Endothelial cell of umbilical vein (primary cell): ENCODE data around the gene FBP2. TPM values are rescaled to one million over a fixed set of nuclear protein-coding genes. Genes with fewer than 3 reads are reported as not detected.
"Not testable (repeated sequence)": the region's sequence is repeated elsewhere in the genome, so short reads cannot be mapped to it uniquely, and the experiment has no call there.

Source experiments
- BruUV-seq: library from RNA; stranded (reverse); fragments of 400-500 nt; replicated peaks from 2 replicates; lab custom pipeline; 2021; lab: Mats Ljungman, UMichigan
- CTCF ChIA-PET: fragments of 300-600, 350-600 bp; sonication (Branson Sonifier 250); formaldehyde crosslinking; loops from one replicate; lab custom pipeline; 2021; ENCODE audit warnings: antibody characterized with exemption, inconsistent platforms; lab: Charles Lee
- POLR2A ChIA-PET: fragments of 300-600, 350-600 bp; sonication (Branson Sonifier 250); formaldehyde crosslinking; loops from one replicate; lab custom pipeline; 2021; ENCODE audit warnings: antibody characterized with exemption, inconsistent platforms; lab: Charles Lee
- DNase-seq: peaks from one replicate; pipeline ENCODE4 v3.0.0-alpha.2; 2011; ENCODE audit warnings: low read depth, low spot score
- FAIRE-seq: peaks from 2 replicates; lab custom pipeline; 2011; peaks lifted over from hg19 to GRCh38; lab: Jason Lieb, UNC
- H2AFZ ChIP-seq: 2 replicates; pipeline ENCODE4 v1.6.0; 2012; ENCODE audit warnings: low read depth, low read length, control low read depth, inconsistent platforms
- H3K27ac ChIP-seq: 2 replicates; pipeline ENCODE4 v1.5.1; 2011; ENCODE audit warnings: low read depth, mild to moderate bottlenecking, control low read depth, low read length, moderate library complexity; ENCODE audit not compliant: insufficient read depth
- H3K27me3 ChIP-seq, 2 experiments: 2 replicates each; pipeline versions ENCODE4 v1.6.0 to v1.6.1; 2011; ENCODE audit warnings: low read length in 2 of 2, mixed read lengths in 1 of 2; ENCODE audit not compliant: control insufficient read depth in 2 of 2, insufficient read depth in 2 of 2
- H3K36me3 ChIP-seq, 2 experiments: 2 replicates in 1 of 2; 3 replicates in 1 of 2; pipeline ENCODE4 v1.5.1; 2011; ENCODE audit warnings: low read length in 2 of 2, mild to moderate bottlenecking in 1 of 2, moderate library complexity in 1 of 2; ENCODE audit not compliant: control insufficient read depth in 2 of 2, insufficient read depth in 2 of 2; ENCODE audit errors: extremely low read depth in 1 of 2
- H3K4me1 ChIP-seq: 3 replicates; pipeline ENCODE4 v1.5.1; 2011; ENCODE audit warnings: mild to moderate bottlenecking, low read length; ENCODE audit not compliant: control insufficient read depth, insufficient read depth; ENCODE audit errors: extremely low read depth
- H3K4me2 ChIP-seq: 2 replicates; pipeline ENCODE4 v1.6.1; 2011; ENCODE audit warnings: low read length, control low read depth, mixed read lengths; ENCODE audit not compliant: insufficient read depth
- H3K4me3 ChIP-seq, 3 experiments: fragments of 200-600 bp in 1 of 3; sonication (generic), shearing (Covaris generic) in 1 of 3; replicated peaks in 1 of 3; 2 replicates each; pipeline ENCODE4 v1.5.1; 2011 to 2016; ENCODE audit warnings: control low read depth in 3 of 3, low read length in 3 of 3, mild to moderate bottlenecking in 2 of 3, inconsistent platforms in 1 of 3, low read depth in 1 of 3, moderate library complexity in 1 of 3; ENCODE audit not compliant: insufficient read depth in 1 of 3
- H3K79me2 ChIP-seq: 2 replicates; pipeline ENCODE4 v1.6.0; 2012; ENCODE audit warnings: low read length, inconsistent platforms; ENCODE audit not compliant: control insufficient read depth, insufficient read depth
- H3K9ac ChIP-seq: replicated peaks from 2 replicates; pipeline ENCODE3; 2011; ENCODE audit warnings: low read length, control low read depth; ENCODE audit not compliant: insufficient read depth; ENCODE audit errors: extremely low read depth
- H3K9me1 ChIP-seq: replicated peaks from 3 replicates; pipeline ENCODE4 v1.6.0; 2011; ENCODE audit warnings: mild to moderate bottlenecking, low read length; ENCODE audit not compliant: control insufficient read depth, insufficient read depth; ENCODE audit errors: extremely low read depth
- H3K9me3 ChIP-seq: replicated peaks from 2 replicates; pipeline ENCODE4 v1.5.1; 2012; ENCODE audit warnings: low read length, inconsistent platforms; ENCODE audit not compliant: control insufficient read depth, insufficient read depth
- H4K20me1 ChIP-seq: replicated peaks from 2 replicates; pipeline ENCODE3; 2011; ENCODE audit warnings: mild to moderate bottlenecking, low read length; ENCODE audit not compliant: control insufficient read depth, insufficient read depth; ENCODE audit errors: extremely low read depth
- EZH2 ChIP-seq: IDR thresholded peaks from 2 replicates; pipeline ENCODE4 v1.6.1; 2012; ENCODE audit warnings: borderline replicate concordance, low read depth, mild to moderate bottlenecking, moderate library complexity, low read length, inconsistent platforms; ENCODE audit not compliant: severe bottlenecking
- FOS ChIP-seq: IDR thresholded peaks from 2 replicates; pipeline ENCODE4 v1.6.1; 2011; ENCODE audit warnings: mild to moderate bottlenecking, low read length, moderate library complexity, borderline replicate concordance; ENCODE audit not compliant: insufficient read depth
- GATA2 ChIP-seq: IDR thresholded peaks from 2 replicates; pipeline ENCODE4 v1.7.0; 2011; ENCODE audit warnings: low read depth, mild to moderate bottlenecking, moderate library complexity, mixed read lengths, low read length; ENCODE audit not compliant: insufficient read length, insufficient read depth
- JUN ChIP-seq: IDR thresholded peaks from 2 replicates; pipeline ENCODE4 v1.6.1; 2011; ENCODE audit warnings: borderline replicate concordance, low read depth; ENCODE audit not compliant: insufficient read length, insufficient read depth
- MAX ChIP-seq: IDR thresholded peaks from 2 replicates; pipeline ENCODE4 v1.6.1; 2011; ENCODE audit not compliant: insufficient read depth, insufficient read length
- MYC ChIP-seq: IDR thresholded peaks from one replicate; pipeline ENCODE4 v1.6.1; 2011; ENCODE audit warnings: mild to moderate bottlenecking, low read depth, low read length
- POLR2A ChIP-seq: IDR thresholded peaks from 2 replicates; pipeline ENCODE4 v1.6.1; 2012; ENCODE audit warnings: low read depth, mild to moderate bottlenecking, control low read depth, low read length
- POLR2AphosphoS5 ChIP-seq: IDR thresholded peaks from 2 replicates; pipeline ENCODE4 v1.6.1; 2012; ENCODE audit warnings: low read depth, mild to moderate bottlenecking, control low read depth, low read length, moderate library complexity; ENCODE audit not compliant: insufficient read depth
- dilution Hi-C: fragments of 300-500 bp; cut with MboI; formaldehyde crosslinking; loops from one replicate; pipeline ENCODE4 v1.15.0; 2019; ENCODE audit warnings: low sequenced_read_pairs; ENCODE audit not compliant: extremely low pct_ligation_motif_present
- intact Hi-C: fragments of 100-400 bp; cut with micrococcal nuclease; formaldehyde crosslinking; loops from one replicate; pipeline ENCODE4 v1.10.0; 2022
- polyA plus RNA-seq, 4 experiments: library from polyadenylated mRNA; depleted of rRNA in 3 of 4; stranded (reverse) in 3 of 4; unstranded in 1 of 4; fragments of >200 nt; gene quantifications; 2 replicates each; pipeline versions ENCODE4 v1.2.1 to v1.2.3, GENCODE V29; 2011 to 2012; ENCODE audit warnings: missing spikeins in 1 of 4
- total RNA-seq: library from RNA; stranded (reverse); gene quantifications from 2 replicates; pipeline ENCODE4 v1.2.3, GENCODE V29; 2021
- TF ChIP-seq, protein P1 (sequence below), 2 donors: IDR thresholded peaks; 1 replicate in 1 of 2; 2 replicates in 1 of 2; pipeline ENCODE4 v1.5.1; 2011; ENCODE audit warnings: low read length in 2 of 2, mild to moderate bottlenecking in 2 of 2, moderate library complexity in 2 of 2, control low read depth in 1 of 2, inconsistent platforms in 1 of 2, low read depth in 1 of 2; ENCODE audit not compliant: insufficient read depth in 1 of 2; ENCODE audit errors: extremely low read depth in 1 of 2

FBP2 gene
- total and polyA plus RNA-seq, 2 donors (not counting 3 experiments of a cell fraction or from before 2014, with no cell fraction given), result not detected

DNA sequence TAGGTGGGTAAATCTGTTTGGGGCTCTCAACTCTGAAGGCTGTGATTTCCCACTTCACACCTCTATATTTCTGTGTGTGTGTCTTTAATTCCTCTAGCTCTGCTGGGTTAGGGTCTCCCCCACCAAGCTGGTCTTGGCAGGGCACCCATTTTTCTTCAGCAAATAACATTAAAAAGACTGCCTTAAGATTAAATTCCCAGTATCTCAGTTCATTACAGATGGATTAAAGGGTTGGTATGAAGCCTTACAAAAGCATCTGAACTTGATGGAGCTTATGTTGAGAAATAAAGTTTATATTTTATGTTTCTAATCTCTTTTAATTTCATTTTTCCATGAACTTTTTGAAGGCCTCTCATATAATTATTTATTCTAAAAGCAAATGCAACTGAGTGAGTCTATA, 27.1 kb downstream of the FBP2 start:
- DNase-seq, result no peak
- H3K27ac ChIP-seq, result no peak overlapping the region
- H3K36me3 ChIP-seq, result no peaks in the 10 kb centered on the region
- H3K27me3 ChIP-seq, result no peaks in the 10 kb centered on the region
- no peak overlapping the region for H3K4me3 ChIP-seq
- no peaks in the 10 kb centered on the region for H3K9me1 ChIP-seq
- no peaks in the 10 kb centered on the region for H3K79me2 ChIP-seq
- no peaks in the 10 kb centered on the region for H3K9me3 ChIP-seq
- CTCF ChIA-PET, result no interaction called here
- dilution Hi-C loops (no loop called here), intact Hi-C loops (no loop called here)
- H4K20me1 ChIP-seq, result no peaks in the 10 kb centered on the region
- TF ChIP-seq EZH2 (no peak), POLR2A (no peak), POLR2AphosphoS5 (no peak), JUN (no peak), GATA2 (no peak), MAX (no peak), MYC (no peak), FOS (no peak)
- TF ChIP-seq, protein P1, sequence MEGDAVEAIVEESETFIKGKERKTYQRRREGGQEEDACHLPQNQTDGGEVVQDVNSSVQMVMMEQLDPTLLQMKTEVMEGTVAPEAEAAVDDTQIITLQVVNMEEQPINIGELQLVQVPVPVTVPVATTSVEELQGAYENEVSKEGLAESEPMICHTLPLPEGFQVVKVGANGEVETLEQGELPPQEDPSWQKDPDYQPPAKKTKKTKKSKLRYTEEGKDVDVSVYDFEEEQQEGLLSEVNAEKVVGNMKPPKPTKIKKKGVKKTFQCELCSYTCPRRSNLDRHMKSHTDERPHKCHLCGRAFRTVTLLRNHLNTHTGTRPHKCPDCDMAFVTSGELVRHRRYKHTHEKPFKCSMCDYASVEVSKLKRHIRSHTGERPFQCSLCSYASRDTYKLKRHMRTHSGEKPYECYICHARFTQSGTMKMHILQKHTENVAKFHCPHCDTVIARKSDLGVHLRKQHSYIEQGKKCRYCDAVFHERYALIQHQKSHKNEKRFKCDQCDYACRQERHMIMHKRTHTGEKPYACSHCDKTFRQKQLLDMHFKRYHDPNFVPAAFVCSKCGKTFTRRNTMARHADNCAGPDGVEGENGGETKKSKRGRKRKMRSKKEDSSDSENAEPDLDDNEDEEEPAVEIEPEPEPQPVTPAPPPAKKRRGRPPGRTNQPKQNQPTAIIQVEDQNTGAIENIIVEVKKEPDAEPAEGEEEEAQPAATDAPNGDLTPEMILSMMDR (IDR thresholded peaks at IDR 0.05; ENCODE audit: extremely low read depth in 1 of 2, insufficient read depth in 1 of 2, low read depth in 1 of 2, low read length in 2 of 2), result no peak
- H2AFZ ChIP-seq, result no peak overlapping the region
- no TSS peak for BruUV-seq
- H3K9ac ChIP-seq, result no peak overlapping the region
- no peak for FAIRE-seq
- POLR2A ChIA-PET, result no interaction called here
- H3K4me1 ChIP-seq, result no peaks in the 10 kb centered on the region
- H3K4me2 ChIP-seq, result no peak overlapping the region

DNA sequence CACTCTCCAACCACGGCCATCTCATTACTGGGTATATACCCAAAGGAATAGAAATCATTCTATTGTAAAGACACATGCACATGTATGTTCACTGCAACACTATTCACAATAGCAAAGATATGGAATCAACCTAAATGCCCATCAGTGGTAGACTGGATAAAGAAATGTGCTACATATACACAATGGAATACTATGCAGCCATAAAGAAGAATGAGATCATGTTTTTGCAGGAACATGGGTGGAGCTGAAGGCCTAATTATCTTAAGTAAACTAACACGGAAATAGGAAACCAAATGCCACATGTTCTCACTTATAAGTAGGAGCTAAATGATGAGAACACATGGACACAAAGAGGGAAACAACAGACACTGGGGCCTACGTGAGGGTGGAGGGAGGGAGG, 29.3 kb downstream of the FBP2 start:
- H3K27me3 ChIP-seq, H2AFZ ChIP-seq, intact Hi-C loops, H3K79me2 ChIP-seq, H3K4me1 ChIP-seq, H3K4me3 ChIP-seq, H3K27ac ChIP-seq, FAIRE-seq, H3K9ac ChIP-seq, H3K9me1 ChIP-seq, H3K36me3 ChIP-seq, dilution Hi-C loops, CTCF ChIA-PET, POLR2A ChIA-PET, H3K4me2 ChIP-seq, H4K20me1 ChIP-seq, DNase-seq, BruUV-seq, H3K9me3 ChIP-seq: not testable (repeated sequence)
